SU-DHL-6 (cell line): ENCODE measurements around the gene TMEM108.

ENCODE experiments used
- H2AFZ ChIP-seq: fragments of 200-600 bp; sonication (generic); 2 replicates; pipeline ENCODE4 v1.6.1; 2014; ENCODE audit warnings: low read depth, mild to moderate bottlenecking, moderate library complexity, mixed read lengths, antibody characterized with exemption, low read length; ENCODE audit not compliant: severe bottlenecking
- H3F3A ChIP-seq: fragments of 200-600 bp; shearing (Covaris generic); 2 replicates; pipeline ENCODE4 v1.6.0; 2016; ENCODE audit warnings: antibody characterized with exemption, mild to moderate bottlenecking; ENCODE audit not compliant: insufficient read depth
- H3K27ac ChIP-seq: fragments of 200-600 bp; sonication (generic); 2 replicates; pipeline ENCODE4 v1.5.1; 2016; ENCODE audit warnings: low read depth, mild to moderate bottlenecking, low read length, moderate library complexity, mixed read lengths
- H3K27me3 ChIP-seq: fragments of 200-600 bp; sonication (generic), shearing (Covaris generic); 2 replicates; pipeline ENCODE4 v1.6.0; 2014; ENCODE audit warnings: mild to moderate bottlenecking, low read length
- H3K36me3 ChIP-seq: fragments of 200-600 bp; sonication (generic); 2 replicates; pipeline ENCODE4 v1.6.1; 2014; ENCODE audit warnings: mild to moderate bottlenecking, low read length, mixed read lengths
- H3K4me2 ChIP-seq: fragments of 300-600, 200-600 bp; shearing (Covaris generic), sonication (generic); 2 replicates; pipeline ENCODE4 v1.6.0; 2014; ENCODE audit warnings: low read length, low read depth, mild to moderate bottlenecking; ENCODE audit not compliant: poor library complexity, severe bottlenecking
- H3K4me3 ChIP-seq: fragments of 200-600 bp; sonication (generic); 2 replicates; pipeline ENCODE4 v1.5.1; 2014; ENCODE audit warnings: antibody characterized with exemption, low read length, mild to moderate bottlenecking, mixed read lengths; ENCODE audit not compliant: insufficient read depth, poor library complexity, severe bottlenecking
- H3K79me2 ChIP-seq: fragments of 200-600 bp; sonication (generic); 2 replicates; pipeline ENCODE4 v1.6.1; 2014; ENCODE audit warnings: mild to moderate bottlenecking, low read length, moderate library complexity; ENCODE audit not compliant: insufficient read depth
- H3K9ac ChIP-seq: fragments of 200-600 bp; sonication (generic); 2 replicates; pipeline ENCODE4 v1.7.0; 2014; ENCODE audit warnings: mild to moderate bottlenecking, low read length
- H3K9me2 ChIP-seq: fragments of 200-600 bp; sonication (generic); replicated peaks from 2 replicates; pipeline ENCODE4 v1.6.1; 2014; ENCODE audit warnings: low read length; ENCODE audit not compliant: insufficient read depth
- H3K9me3 ChIP-seq: fragments of 200-600 bp; sonication (generic); 2 replicates; pipeline ENCODE4 v1.6.1; 2014; ENCODE audit warnings: low read length, mixed read lengths; ENCODE audit not compliant: insufficient read depth
- H4K20me1 ChIP-seq: fragments of 200-600 bp; sonication (generic); 2 replicates; pipeline ENCODE4 v1.6.1; 2014; ENCODE audit warnings: low read depth, mild to moderate bottlenecking, antibody characterized with exemption, low read length, moderate library complexity, mixed read lengths
- EZH2phosphoT487 ChIP-seq: fragments of 200-600 bp; sonication (generic), shearing (Covaris generic); conservative IDR thresholded peaks from 2 replicates; pipeline ENCODE4 v1.6.1; 2018; ENCODE audit warnings: mild to moderate bottlenecking, antibody characterized with exemption, low read length, moderate library complexity, mixed read lengths
- TF ChIP-seq, protein P1 (sequence below): fragments of 200-600 bp; sonication (generic); IDR thresholded peaks from one replicate; pipeline ENCODE4 v1.5.1; 2017; ENCODE audit warnings: antibody characterized with exemption, mild to moderate bottlenecking, low read length, moderate library complexity; ENCODE audit not compliant: insufficient read depth, poor library complexity, severe bottlenecking

Gene TMEM108

GRCh38 chr3:133055339-133055738 is 17.1 kb downstream of the TMEM108 start:
- no peaks in the 10 kb centered on the region for H3K9me2 ChIP-seq
- H3K27me3 ChIP-seq = no peaks in the 10 kb centered on the region
- TF ChIP-seq EZH2phosphoT487 = no peak
- TF ChIP-seq, protein P1, sequence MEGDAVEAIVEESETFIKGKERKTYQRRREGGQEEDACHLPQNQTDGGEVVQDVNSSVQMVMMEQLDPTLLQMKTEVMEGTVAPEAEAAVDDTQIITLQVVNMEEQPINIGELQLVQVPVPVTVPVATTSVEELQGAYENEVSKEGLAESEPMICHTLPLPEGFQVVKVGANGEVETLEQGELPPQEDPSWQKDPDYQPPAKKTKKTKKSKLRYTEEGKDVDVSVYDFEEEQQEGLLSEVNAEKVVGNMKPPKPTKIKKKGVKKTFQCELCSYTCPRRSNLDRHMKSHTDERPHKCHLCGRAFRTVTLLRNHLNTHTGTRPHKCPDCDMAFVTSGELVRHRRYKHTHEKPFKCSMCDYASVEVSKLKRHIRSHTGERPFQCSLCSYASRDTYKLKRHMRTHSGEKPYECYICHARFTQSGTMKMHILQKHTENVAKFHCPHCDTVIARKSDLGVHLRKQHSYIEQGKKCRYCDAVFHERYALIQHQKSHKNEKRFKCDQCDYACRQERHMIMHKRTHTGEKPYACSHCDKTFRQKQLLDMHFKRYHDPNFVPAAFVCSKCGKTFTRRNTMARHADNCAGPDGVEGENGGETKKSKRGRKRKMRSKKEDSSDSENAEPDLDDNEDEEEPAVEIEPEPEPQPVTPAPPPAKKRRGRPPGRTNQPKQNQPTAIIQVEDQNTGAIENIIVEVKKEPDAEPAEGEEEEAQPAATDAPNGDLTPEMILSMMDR = no peak
- H3K79me2 ChIP-seq = no peaks in the 10 kb centered on the region
- H2AFZ ChIP-seq = no peak overlapping the region
- no peaks in the 10 kb centered on the region for H3K9me3 ChIP-seq
- H3K4me3 ChIP-seq = no peak overlapping the region
- H4K20me1 ChIP-seq = no peaks in the 10 kb centered on the region
- H3F3A ChIP-seq = no peaks in the 10 kb centered on the region
- H3K4me2 ChIP-seq = no peak overlapping the region
- no peaks in the 10 kb centered on the region for H3K36me3 ChIP-seq
- H3K27ac ChIP-seq = no peak overlapping the region
- H3K9ac ChIP-seq = no peak overlapping the region

- Histone ChIP-seq H3K9me3 (no peaks in the 10 kb centered on the region), H4K20me1 (no peaks in the 10 kb centered on the region), H2AFZ (no peak overlapping the region), H3K27ac (no peak overlapping the region), H3K4me2 (no peak overlapping the region), H3K9ac (no peak overlapping the region), H3K9me2 (no peaks in the 10 kb centered on the region), H3K27me3 (no peaks in the 10 kb centered on the region), H3F3A (no peaks in the 10 kb centered on the region), H3K79me2 (no peaks in the 10 kb centered on the region), H3K4me3 (no peak overlapping the region), H3K36me3 (no peaks in the 10 kb centered on the region)
- TF ChIP-seq, protein P1 = no peak
- TF ChIP-seq EZH2phosphoT487 = no peak
Measured at GRCh38 chr3:133058243-133058642, 20.1 kb downstream of the TMEM108 start.

- no peaks in the 10 kb centered on the region for H3F3A ChIP-seq
- H3K79me2 ChIP-seq = no peaks in the 10 kb centered on the region
- H3K4me3 ChIP-seq = no peak overlapping the region
- H3K36me3 ChIP-seq = no peaks in the 10 kb centered on the region
- H3K9me3 ChIP-seq = no peaks in the 10 kb centered on the region
- H3K9me2 ChIP-seq = no peaks in the 10 kb centered on the region
- TF ChIP-seq, protein P1 = no peak
- TF ChIP-seq EZH2phosphoT487 = no peak
- H3K27ac ChIP-seq = no peak overlapping the region
- no peak overlapping the region for H3K9ac ChIP-seq
- no peak overlapping the region for H2AFZ ChIP-seq
- no peaks in the 10 kb centered on the region for H4K20me1 ChIP-seq
- no peak overlapping the region for H3K4me2 ChIP-seq
- no peaks in the 10 kb centered on the region for H3K27me3 ChIP-seq
Measured at GRCh38 chr3:133058831-133059230, 20.6 kb downstream of the TMEM108 start.
